Lower leg skin (tissue), 4 donors: Measurements from ENCODE around the gene F11. TPM values are rescaled to one million over a fixed set of nuclear protein-coding genes. Genes with fewer than 3 reads are reported as not detected.
"Not testable (repeated sequence)": the region's sequence is repeated elsewhere in the genome, so short reads cannot be mapped to it uniquely, and the experiment has no call there.

Experiments
- DNase-seq, 2 donors: peaks; one replicate each; pipeline ENCODE4 v3.0.0-alpha.2; 2019; ENCODE audit warnings: low spot score in 2 of 2
- H3K4me3 ChIP-seq: fragments of 200-600 bp; sonication (generic); 2 replicates; pipeline ENCODE4 v1.5.1; 2017; ENCODE audit warnings: mild to moderate bottlenecking, low read depth; ENCODE audit not compliant: poor library complexity, severe bottlenecking
- POLR2A ChIP-seq, 2 donors: fragments of 450-650 bp; IDR thresholded peaks; one replicate each; pipeline ENCODE4 v1.6.1; 2016 to 2017; ENCODE audit warnings: antibody characterized with exemption in 2 of 2, mild to moderate bottlenecking in 1 of 2, moderate library complexity in 1 of 2
- WGBS, 2 donors: methylation state at CpG; one replicate each; pipeline ENCODE4 v1.1.5; 2018; 5-methylcytosine and 5-hydroxymethylcytosine counted together
- intact Hi-C: fragments of 100-400 bp; cut with DNase I; formaldehyde crosslinking; loops from one replicate; pipeline ENCODE4 v1.15.0; 2023; ENCODE audit warnings: low total_unique reads
- total RNA-seq, 4 donors: library from RNA; depleted of rRNA; stranded (reverse); fragments of >200 nt; gene quantifications; one replicate each; pipeline ENCODE4 v1.1.0, GENCODE V29; 2016
- TF ChIP-seq, protein P1 (sequence below), 3 donors: fragments of 450-650 bp; IDR thresholded peaks; one replicate each; pipeline ENCODE4 v1.5.1; 2016; ENCODE audit warnings: antibody characterized with exemption in 3 of 3, mild to moderate bottlenecking in 3 of 3, moderate library complexity in 2 of 3

The F11 gene
- total RNA-seq, 4 donors from 2014 or later: not detected

DNA sequence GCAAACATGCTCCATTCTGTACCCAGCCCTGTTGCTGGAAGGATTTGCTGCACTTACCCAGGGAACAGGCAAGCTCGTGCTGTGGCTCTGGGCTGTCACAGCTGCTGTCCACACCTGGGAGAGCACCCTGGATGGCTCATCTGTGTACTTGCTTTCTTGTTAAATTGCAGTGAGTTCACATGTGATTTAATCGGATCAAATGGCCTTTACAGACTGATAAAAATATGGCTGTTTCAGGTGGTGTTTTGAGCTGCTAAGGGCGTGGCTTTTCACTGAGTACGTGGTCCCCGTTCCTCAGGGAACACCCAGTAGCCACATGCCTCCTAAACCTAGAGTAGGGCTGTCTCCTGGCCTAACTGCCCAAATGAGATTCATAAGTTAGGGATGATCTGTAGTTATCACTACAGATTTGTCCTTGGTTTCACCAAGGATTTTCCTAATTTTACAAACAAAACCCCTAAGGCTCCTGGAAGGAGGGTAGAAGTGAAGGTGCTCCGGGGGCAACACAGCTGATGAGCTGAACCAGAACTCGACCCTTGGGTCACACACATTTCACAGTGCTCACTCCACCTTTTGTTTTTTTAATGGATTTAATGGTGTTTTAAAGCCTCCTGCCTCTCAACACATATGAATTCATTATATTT is 25.0 kb upstream of the F11 start:
- WGBS, 2 donors: 71 to 77% methylated on average over 7 of the region's 7 CpGs
- intact Hi-C loops: no loop called here
- H3K4me3 ChIP-seq: no peak overlapping the region
- TF ChIP-seq, protein P1, sequence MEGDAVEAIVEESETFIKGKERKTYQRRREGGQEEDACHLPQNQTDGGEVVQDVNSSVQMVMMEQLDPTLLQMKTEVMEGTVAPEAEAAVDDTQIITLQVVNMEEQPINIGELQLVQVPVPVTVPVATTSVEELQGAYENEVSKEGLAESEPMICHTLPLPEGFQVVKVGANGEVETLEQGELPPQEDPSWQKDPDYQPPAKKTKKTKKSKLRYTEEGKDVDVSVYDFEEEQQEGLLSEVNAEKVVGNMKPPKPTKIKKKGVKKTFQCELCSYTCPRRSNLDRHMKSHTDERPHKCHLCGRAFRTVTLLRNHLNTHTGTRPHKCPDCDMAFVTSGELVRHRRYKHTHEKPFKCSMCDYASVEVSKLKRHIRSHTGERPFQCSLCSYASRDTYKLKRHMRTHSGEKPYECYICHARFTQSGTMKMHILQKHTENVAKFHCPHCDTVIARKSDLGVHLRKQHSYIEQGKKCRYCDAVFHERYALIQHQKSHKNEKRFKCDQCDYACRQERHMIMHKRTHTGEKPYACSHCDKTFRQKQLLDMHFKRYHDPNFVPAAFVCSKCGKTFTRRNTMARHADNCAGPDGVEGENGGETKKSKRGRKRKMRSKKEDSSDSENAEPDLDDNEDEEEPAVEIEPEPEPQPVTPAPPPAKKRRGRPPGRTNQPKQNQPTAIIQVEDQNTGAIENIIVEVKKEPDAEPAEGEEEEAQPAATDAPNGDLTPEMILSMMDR (IDR thresholded peaks at IDR 0.05): no peak
- TF ChIP-seq POLR2A (IDR thresholded peaks at IDR 0.05): no peak
- DNase-seq: no peak

DNA sequence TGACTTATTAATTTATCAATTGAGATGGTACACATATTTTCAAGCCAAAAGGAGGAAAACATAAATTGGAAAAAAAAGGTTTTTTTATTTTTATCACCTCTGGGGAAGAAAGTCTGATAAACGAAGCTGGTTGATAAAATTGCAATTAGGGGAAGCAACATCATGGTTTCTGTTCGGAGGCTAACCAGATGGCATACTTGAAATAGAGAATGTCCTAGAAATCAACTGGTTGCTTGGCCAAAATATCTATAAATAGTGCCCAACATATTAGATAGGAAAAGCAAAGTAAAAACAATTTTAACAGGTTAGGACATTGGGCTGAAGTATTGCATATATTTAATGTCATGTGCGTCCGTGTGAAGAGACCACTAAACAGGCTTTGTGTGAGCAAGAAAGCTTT is 24.4 kb upstream of the F11 start:
- intact Hi-C loops: no loop called here
- TF ChIP-seq POLR2A (IDR thresholded peaks at IDR 0.05): no peak
- TF ChIP-seq, protein P1 (IDR thresholded peaks at IDR 0.05): no peak
- 86 to 93% methylated on average over 4 of the region's 4 CpGs for WGBS, 2 donors
- DNase-seq: no peak
- H3K4me3 ChIP-seq: no peak overlapping the region

DNA sequence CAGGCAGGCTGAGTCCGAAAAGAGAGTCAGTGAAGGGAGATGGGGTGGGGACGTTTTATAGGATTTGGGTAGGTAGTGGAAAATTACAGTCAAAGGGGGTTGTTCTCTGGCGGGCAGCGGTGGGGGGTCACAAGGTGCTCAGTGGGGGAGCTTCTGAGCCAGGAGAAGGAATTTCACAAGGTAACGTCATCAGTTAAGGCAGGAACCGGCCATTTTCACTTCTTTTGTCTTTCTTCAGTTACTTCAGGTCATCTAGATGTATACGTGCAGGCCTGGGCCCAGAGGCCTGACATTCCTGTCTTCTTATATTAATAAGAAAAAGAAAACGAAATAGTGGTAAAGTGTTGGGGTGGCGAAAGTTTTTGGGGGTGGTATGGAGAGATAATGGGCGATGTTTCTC is 24.0 kb upstream of the F11 start:
- 80 to 90% methylated on average over 10 of the region's 10 CpGs for WGBS, 2 donors
- H3K4me3 ChIP-seq, intact Hi-C loops, DNase-seq: not testable (repeated sequence)

DNA sequence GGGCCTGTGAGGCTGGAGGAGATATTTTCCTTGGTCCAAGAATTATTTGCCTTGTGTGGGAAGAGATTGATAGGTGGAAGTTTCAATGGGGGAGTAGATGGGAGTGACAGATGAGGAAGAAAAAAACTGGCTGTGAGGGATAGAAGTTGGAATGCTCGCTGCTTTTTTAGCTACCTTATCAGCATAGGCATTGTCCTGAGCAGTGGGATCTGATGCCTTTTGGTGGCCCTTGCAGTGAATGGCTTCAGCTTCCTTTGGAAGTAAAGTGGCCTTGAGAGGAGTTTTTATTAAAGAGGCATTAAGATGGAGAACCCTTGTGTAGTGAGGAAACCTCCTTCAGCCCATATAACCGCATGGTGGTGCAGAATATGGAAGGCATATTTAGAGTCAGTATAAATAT is 22.7 kb upstream of the F11 start:
- H3K4me3 ChIP-seq: no peak overlapping the region
- DNase-seq: no peak
- 88% methylated on average over 2 of the region's 2 CpGs for WGBS, 2 donors
- intact Hi-C loops: no loop called here
- TF ChIP-seq POLR2A (IDR thresholded peaks at IDR 0.05): no peak
- TF ChIP-seq, protein P1 (IDR thresholded peaks at IDR 0.05): no peak

DNA sequence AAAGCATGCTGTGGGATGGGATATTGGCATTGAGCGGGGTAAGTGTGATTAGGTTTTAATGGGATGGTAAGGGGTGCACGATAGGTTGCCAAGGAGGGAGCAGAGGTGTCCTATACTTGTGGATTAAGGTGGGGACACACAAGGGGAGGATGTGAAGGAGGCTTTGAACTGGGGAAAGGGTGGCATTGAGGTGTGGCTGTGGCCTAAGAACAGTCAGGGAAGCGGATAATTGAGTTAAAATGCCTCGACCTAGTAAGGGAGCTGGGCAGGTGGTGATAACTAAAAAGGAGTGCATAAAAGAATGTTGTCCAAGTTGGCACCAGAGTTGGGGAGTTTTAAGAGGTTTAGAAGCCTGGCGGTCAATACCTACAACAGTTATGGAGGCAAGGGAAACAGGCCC is 21.2 kb upstream of the F11 start:
- 80 to 85% methylated on average over 5 of the region's 5 CpGs for WGBS, 2 donors
- TF ChIP-seq POLR2A (IDR thresholded peaks at IDR 0.05): no peak
- TF ChIP-seq, protein P1 (IDR thresholded peaks at IDR 0.05): no peak
- H3K4me3 ChIP-seq: no peak overlapping the region
- intact Hi-C loops: no loop called here
- no peak for DNase-seq

DNA sequence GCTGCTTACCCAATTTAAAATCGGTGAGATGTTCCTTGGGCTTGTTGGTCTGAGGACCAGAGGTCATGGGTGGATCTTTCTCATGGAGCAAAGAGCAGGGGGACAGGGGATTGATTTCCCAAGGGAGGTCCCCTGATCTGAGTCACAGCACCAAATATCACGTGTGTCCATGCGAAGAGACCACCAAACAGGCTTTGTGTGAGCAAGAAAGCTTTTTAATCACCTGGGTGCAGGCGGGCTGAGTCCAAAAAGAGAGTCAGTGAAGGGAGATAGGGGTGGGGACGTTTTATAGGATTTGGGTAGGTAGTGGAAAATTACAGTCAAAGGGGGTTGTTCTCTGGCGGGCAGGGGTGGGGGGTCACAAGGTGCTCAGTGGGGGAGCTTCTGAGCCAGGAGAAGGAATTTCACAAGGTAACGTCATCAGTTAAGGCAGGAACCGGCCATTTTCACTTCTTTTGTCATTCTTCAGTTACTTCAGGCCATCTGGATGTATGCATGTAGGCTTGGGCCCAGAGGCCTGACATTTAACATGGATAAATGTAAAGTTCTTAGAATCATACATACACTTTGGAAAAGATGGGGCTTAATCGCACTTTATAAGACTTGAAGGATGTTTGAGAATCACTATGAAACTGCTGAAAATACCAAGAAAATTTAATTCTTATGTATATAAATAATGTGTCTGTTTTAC is 18.8 kb upstream of the F11 start:
- DNase-seq, intact Hi-C loops, H3K4me3 ChIP-seq: not testable (repeated sequence)
- 86 to 89% methylated on average over 9 of the region's 9 CpGs for WGBS, 2 donors

DNA sequence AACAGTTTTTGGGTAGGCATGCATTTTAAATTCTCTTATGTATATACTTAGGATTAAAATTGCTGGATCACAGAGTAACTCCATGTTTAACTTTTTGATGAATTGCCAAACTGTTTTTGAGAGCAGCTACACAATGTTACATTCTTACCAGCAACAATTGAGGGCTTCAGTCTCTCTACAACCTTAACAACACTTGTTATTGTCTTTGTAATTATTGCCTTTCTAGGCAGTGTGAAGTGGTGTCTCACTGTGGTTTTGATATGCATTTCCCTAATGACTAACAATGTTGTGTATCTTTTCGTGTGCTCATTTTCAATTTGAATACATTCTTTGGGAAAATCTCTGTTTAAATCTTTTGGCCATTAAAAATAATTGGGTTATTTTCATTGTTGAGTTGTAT is 17.3 kb upstream of the F11 start:
- H3K4me3 ChIP-seq: no peak overlapping the region
- WGBS, 2 donors: 47 to 55% methylated on average over 1 of the region's 1 CpG
- no peak for TF ChIP-seq POLR2A (IDR thresholded peaks at IDR 0.05)
- TF ChIP-seq, protein P1 (IDR thresholded peaks at IDR 0.05): no peak
- no peak for DNase-seq
- intact Hi-C loops: no loop called here
